ENCODE measurements around the gene ZMYND15. TPM values are rescaled to one million over a fixed set of nuclear protein-coding genes. Genes with fewer than 3 reads are reported as not detected.

ZMYND15 gene
- total RNA-seq, 6 donors from 2014 or later, result 3.5 to 22.8 (median 11.9) TPM

GRCh38 chr17:4785311-4786105 is 45.9 kb downstream of the ZMYND15 start:
- Histone ChIP-seq H3K4me3 (peak overlapping the region in 2 of 4 donors; percentile 22 to 28), H3K27me3 (peaks cover 0 to 12% (median 2%) of the 10 kb centered on the region in 4 donors)
- 12 to 20% methylated on average over 51 to 56 of the region's 61 CpGs for WGBS, 2 donors

GRCh38 chr17:4786106-4786511 is 46.5 kb downstream of the ZMYND15 start, which contains the start of gene VMO1:
Gene VMO1, minus strand, starts transcription at chr17:4786364. Its CDS starts 12 bp downstream, at chr17:4786352.
- Histone ChIP-seq H3K27ac (peak within 1 kb of the TSS in 2 of 4 donors; percentile 5 to 36), H3K9me3 (no peaks in the 10 kb centered on the region), H3K4me1 (peaks cover 33 to 47% (median 39%) of the 10 kb centered on the region in 4 donors), H3K4me3 (peak within 1 kb of the TSS in 3 of 4 donors; percentile 22 to 28 (median 25)), H3K27me3 (peaks cover 0 to 12% (median 2%) of the 10 kb centered on the region in 4 donors), H3K36me3 (no peaks in the 10 kb centered on the region)
- peak in 1 of 2 donors; percentile 76 for DNase-seq
- TF ChIP-seq EP300 (IDR thresholded peaks at IDR 0.05), result no peak
- no peak for TF ChIP-seq POLR2A (IDR thresholded peaks at IDR 0.05)
- no peak for TF ChIP-seq POLR2AphosphoS5 (IDR thresholded peaks at IDR 0.05)
- TF ChIP-seq CTCF (IDR thresholded peaks at IDR 0.05), result no peak
- WGBS, 2 donors, result 0 to 10% methylated on average over 1 to 24 of the region's 24 CpGs
- ATAC-seq (ENCODE audit: low FRiP score in 2 of 2), result no peak

More at GRCh38 chr17:4785311-4786105, 45.9 kb downstream of the ZMYND15 start:
- Histone ChIP-seq H3K9me3 (no peaks in the 10 kb centered on the region), H3K27ac (peak overlapping the region in 1 of 4 donors; percentile 5), H3K36me3 (no peaks in the 10 kb centered on the region), H3K4me1 (peaks cover 33 to 44% (median 39%) of the 10 kb centered on the region in 4 donors)
- DNase-seq (peak in 1 of 2 donors; percentile 86), ATAC-seq (ENCODE audit: low FRiP score in 2 of 2) (no peak)
- no peak for TF ChIP-seq POLR2AphosphoS5 (IDR thresholded peaks at IDR 0.05)
- TF ChIP-seq EP300 (IDR thresholded peaks at IDR 0.05), result no peak
- TF ChIP-seq CTCF (IDR thresholded peaks at IDR 0.05), result no peak
- TF ChIP-seq POLR2A (IDR thresholded peaks at IDR 0.05), result no peak

GRCh38 chr17:4786516-4786915 is 46.9 kb downstream of the ZMYND15 start:
- TF ChIP-seq CTCF (IDR thresholded peaks at IDR 0.05), result no peak
- TF ChIP-seq POLR2AphosphoS5 (IDR thresholded peaks at IDR 0.05), result no peak
- TF ChIP-seq EP300 (IDR thresholded peaks at IDR 0.05), result no peak
- no peak for TF ChIP-seq POLR2A (IDR thresholded peaks at IDR 0.05)
- Histone ChIP-seq H3K4me3 (peak overlapping the region in 3 of 4 donors; percentile 22 to 28 (median 25)), H3K36me3 (no peaks in the 10 kb centered on the region), H3K9me3 (no peaks in the 10 kb centered on the region), H3K4me1 (peaks cover 33 to 47% (median 39%) of the 10 kb centered on the region in 4 donors), H3K27ac (peak overlapping the region in 1 of 4 donors; percentile 36), H3K27me3 (peaks cover 0 to 12% (median 2%) of the 10 kb centered on the region in 4 donors)
- ATAC-seq (ENCODE audit: low FRiP score in 2 of 2) (no peak), DNase-seq (no peak)
- 27 to 29% methylated on average over 6 of the region's 6 CpGs for WGBS, 2 donors

- Histone ChIP-seq H3K4me3 (peak overlapping the region in 2 of 4 donors; percentile 70 to 79), H3K9me3 (no peaks in the 10 kb centered on the region), H3K4me1 (peaks cover 33 to 47% (median 39%) of the 10 kb centered on the region in 4 donors), H3K27me3 (peaks cover 0 to 8% (median 0%) of the 10 kb centered on the region in 4 donors), H3K36me3 (no peaks in the 10 kb centered on the region), H3K27ac (peak overlapping the region in 2 of 4 donors; percentile 89 to 95)
- 86 to 87% methylated on average over 14 of the region's 14 CpGs for WGBS, 2 donors
- no peak for ATAC-seq (ENCODE audit: low FRiP score in 2 of 2)
- no peak for TF ChIP-seq CTCF (IDR thresholded peaks at IDR 0.05)
- no peak for TF ChIP-seq POLR2AphosphoS5 (IDR thresholded peaks at IDR 0.05)
- TF ChIP-seq POLR2A (IDR thresholded peaks at IDR 0.05), result no peak
- TF ChIP-seq EP300 (IDR thresholded peaks at IDR 0.05), result no peak
- no peak for DNase-seq
Observed at GRCh38 chr17:4788159-4788806, 48.6 kb downstream of the ZMYND15 start.
